Keratinocyte (primary cell): ENCODE measurements around the gene ATAD2B.

Experiments used
- CTCF ChIP-seq, 3 experiments: IDR thresholded peaks in 1 of 3; conservative IDR thresholded peaks in 1 of 3; optimal IDR thresholded peaks in 1 of 3; 2 replicates in 2 of 3; 3 replicates in 1 of 3; pipeline versions ENCODE3 to v1.5.1; 2011; ENCODE audit warnings: low read length in 3 of 3, mild to moderate bottlenecking in 3 of 3, moderate library complexity in 2 of 3, control low read depth in 1 of 3, inconsistent platforms in 1 of 3; ENCODE audit not compliant: insufficient read depth in 2 of 3; ENCODE audit errors: extremely low read depth in 1 of 3
- EZH2 ChIP-seq: IDR thresholded peaks from one replicate; pipeline ENCODE4 v1.6.1; 2012; ENCODE audit warnings: inconsistent platforms, mild to moderate bottlenecking, low read length, moderate library complexity

- TF ChIP-seq CTCF (optimal IDR thresholded peaks at IDR 0.05 in 1 of 3, IDR thresholded peaks at IDR 0.05 in 1 of 3, conservative IDR thresholded peaks at IDR 0.05 in 1 of 3; ENCODE audit: extremely low read depth in 1 of 3, insufficient read depth in 2 of 3, low read length in 3 of 3) (no peak), EZH2 (no peak)
Measured at GRCh38 chr2:23788100-23788499, 138.8 kb downstream of the ATAD2B start.
